NB4 (cell line): Measurements from ENCODE around the gene HOXC12.

Source experiments
- CTCF ChIP-seq: IDR thresholded peaks from one replicate; pipeline ENCODE4 v1.5.1; 2012; ENCODE audit warnings: low read depth, low read length
- POLR2A ChIP-seq: IDR thresholded peaks from 2 replicates; pipeline ENCODE4 v1.6.1; 2011; ENCODE audit warnings: mild to moderate bottlenecking; ENCODE audit not compliant: insufficient read length; ENCODE audit errors: extremely low read depth

GRCh38 chr12:53927220-53928029 lies 27.3 kb upstream of the HOXC12 start:
- TF ChIP-seq CTCF (no peak), POLR2A (no peak)
